IMR-90 (cell line): Measurements from ENCODE around the gene AMN. TPM values are rescaled to one million over a fixed set of nuclear protein-coding genes. Genes with fewer than 3 reads are reported as not detected.

Experiments used
- ATAC-seq: fragments of 200-7000 bp; cut with Tn5 transposase; 2 replicates; pipeline ENCODE4 v1.9.1; 2020; ENCODE audit warnings: low read depth, mild to moderate bottlenecking, moderate library complexity
- BruUV-seq: library from RNA; stranded (reverse); fragments of 400-500 nt; replicated peaks from 2 replicates; lab custom pipeline; 2021; lab: Mats Ljungman, UMichigan
- CTCF ChIA-PET: fragments of 300-600 bp; formaldehyde crosslinking; extraction: SDS; loops from one replicate; lab custom pipeline; 2021; ENCODE audit warnings: antibody characterized with exemption; lab: Yijun Ruan, JAX
- POLR2A ChIA-PET: fragments of 300-600 bp; sonication (Branson Sonifier 250); formaldehyde crosslinking; loops from one replicate; lab custom pipeline; 2022; ENCODE audit warnings: antibody characterized with exemption; ENCODE audit not compliant: unreplicated experiment; lab: Charles Lee
- DNase-seq: peaks from one replicate; pipeline ENCODE4 v3.0.0; 2013
- H2AFZ ChIP-seq: replicated peaks from 2 replicates; pipeline ENCODE3; 2013; ENCODE audit warnings: low read length, mild to moderate bottlenecking; ENCODE audit not compliant: poor library complexity
- H2AK5ac ChIP-seq: 2 replicates; pipeline ENCODE4 v1.6.1; 2013; ENCODE audit warnings: low read depth, low read length, inconsistent platforms
- H2AK9ac ChIP-seq: replicated peaks from 2 replicates; pipeline ENCODE3; 2013; ENCODE audit warnings: mild to moderate bottlenecking, low read depth, low read length, moderate library complexity; ENCODE audit not compliant: poor library complexity
- H2BK120ac ChIP-seq: 2 replicates; pipeline ENCODE4 v1.6.1; 2013; ENCODE audit warnings: low read depth, low read length, inconsistent platforms
- H2BK15ac ChIP-seq: 3 replicates; pipeline ENCODE4 v1.6.1; 2013; ENCODE audit warnings: low read depth, low read length, inconsistent platforms
- H2BK20ac ChIP-seq: 2 replicates; pipeline ENCODE4 v1.6.1; 2013; ENCODE audit warnings: low read depth, mild to moderate bottlenecking, inconsistent platforms, low read length, moderate library complexity
- H2BK5ac ChIP-seq: 2 replicates; pipeline ENCODE4 v1.6.1; 2013; ENCODE audit warnings: mild to moderate bottlenecking, low read depth, low read length, inconsistent platforms; ENCODE audit not compliant: poor library complexity, severe bottlenecking
- H3K14ac ChIP-seq: replicated peaks from 2 replicates; pipeline ENCODE4 v1.6.1; 2013; ENCODE audit warnings: low read depth, low read length, inconsistent platforms
- H3K18ac ChIP-seq: 2 replicates; pipeline ENCODE4 v1.6.1; 2013; ENCODE audit warnings: low read depth, low read length, control low read depth
- H3K23ac ChIP-seq: 2 replicates; pipeline ENCODE4 v1.6.1; 2013; ENCODE audit warnings: low read depth, low read length, inconsistent platforms
- H3K27ac ChIP-seq: 2 replicates; pipeline ENCODE4 v1.5.1; 2013; ENCODE audit warnings: mild to moderate bottlenecking, control low read depth, low read length; ENCODE audit not compliant: insufficient read depth
- H3K27me3 ChIP-seq: 2 replicates; pipeline ENCODE4 v1.6.1; 2013; ENCODE audit warnings: low read length; ENCODE audit not compliant: control insufficient read depth, insufficient read depth
- H3K36me3 ChIP-seq: 2 replicates; pipeline ENCODE4 v1.6.1; 2013; ENCODE audit warnings: low read length, mixed read lengths; ENCODE audit not compliant: control insufficient read depth, insufficient read depth
- H3K4ac ChIP-seq: 2 replicates; pipeline ENCODE4 v1.6.1; 2013; ENCODE audit warnings: low read depth, low read length, inconsistent platforms
- H3K4me1 ChIP-seq: 2 replicates; pipeline ENCODE4 v1.6.1; 2013; ENCODE audit warnings: low read length, mixed read lengths; ENCODE audit not compliant: control insufficient read depth, insufficient read depth
- H3K4me2 ChIP-seq: 2 replicates; pipeline ENCODE4 v1.6.1; 2013; ENCODE audit warnings: low read depth, mild to moderate bottlenecking, control low read depth, low read length, moderate library complexity
- H3K4me3 ChIP-seq: 2 replicates; pipeline ENCODE4 v1.5.1; 2013; ENCODE audit warnings: low read depth, mild to moderate bottlenecking, control low read depth, low read length, moderate library complexity; ENCODE audit not compliant: insufficient read depth
- H3K56ac ChIP-seq: 2 replicates; pipeline ENCODE4 v1.6.1; 2013; ENCODE audit warnings: low read length, inconsistent platforms; ENCODE audit not compliant: insufficient read depth; ENCODE audit errors: extremely low read depth
- H3K79me1 ChIP-seq, 2 experiments: 2 replicates each; pipeline ENCODE4 v1.6.1; 2013; ENCODE audit warnings: low read length in 2 of 2, inconsistent platforms in 1 of 2, low read depth in 1 of 2
- H3K9ac ChIP-seq: 2 replicates; pipeline ENCODE4 v1.6.1; 2013; ENCODE audit warnings: low read depth, low read length, control low read depth
- H3K9me1 ChIP-seq: 2 replicates; pipeline ENCODE4 v1.6.1; 2013; ENCODE audit warnings: low read length, inconsistent platforms; ENCODE audit not compliant: insufficient read depth
- H3K9me3 ChIP-seq: 2 replicates; pipeline ENCODE4 v1.6.1; 2013; ENCODE audit warnings: low read length; ENCODE audit not compliant: control insufficient read depth, insufficient read depth
- H4K20me1 ChIP-seq: 2 replicates; pipeline ENCODE4 v1.6.1; 2013; ENCODE audit warnings: low read length, inconsistent platforms; ENCODE audit not compliant: insufficient read depth
- H4K5ac ChIP-seq: 2 replicates; pipeline ENCODE4 v1.6.1; 2013; ENCODE audit warnings: mild to moderate bottlenecking, low read depth, low read length, control low read depth
- H4K8ac ChIP-seq, 2 experiments: 2 replicates each; pipeline ENCODE4 v1.6.1; 2013; ENCODE audit warnings: low read depth in 2 of 2, low read length in 2 of 2, control low read depth in 1 of 2, inconsistent platforms in 1 of 2
- H4K91ac ChIP-seq: 2 replicates; pipeline ENCODE4 v1.6.1; 2013; ENCODE audit warnings: low read depth, low read length, inconsistent platforms; ENCODE audit not compliant: insufficient read depth
- BHLHE40 ChIP-seq: fragments of 150-350 bp; IDR thresholded peaks from 2 replicates; pipeline ENCODE4 v1.6.1; 2016; ENCODE audit warnings: mild to moderate bottlenecking, low read depth, low read length
- CEBPB ChIP-seq: IDR thresholded peaks from 2 replicates; pipeline ENCODE4 v1.6.1; 2012; ENCODE audit warnings: low read depth, low read length, improper control_type of control experiment
- CHD1 ChIP-seq: IDR thresholded peaks from 2 replicates; pipeline ENCODE4 v1.6.1; 2012; ENCODE audit warnings: low read depth, low read length, improper control_type of control experiment
- ELK1 ChIP-seq: fragments of 150-350 bp; IDR thresholded peaks from 2 replicates; pipeline ENCODE4 v1.6.1; 2016; ENCODE audit warnings: low read depth, mild to moderate bottlenecking, low read length, moderate library complexity, borderline replicate concordance
- MAFK ChIP-seq: IDR thresholded peaks from 2 replicates; pipeline ENCODE4 v1.6.1; 2012; ENCODE audit warnings: low read depth, low read length, improper control_type of control experiment
- MAZ ChIP-seq: IDR thresholded peaks from 2 replicates; pipeline ENCODE4 v1.6.1; 2012; ENCODE audit warnings: low read depth, mild to moderate bottlenecking, low read length, improper control_type of control experiment, moderate library complexity, borderline replicate concordance
- MXI1 ChIP-seq: IDR thresholded peaks from 2 replicates; pipeline ENCODE4 v1.6.1; 2012; ENCODE audit warnings: low read depth, mild to moderate bottlenecking, low read length, moderate library complexity, borderline replicate concordance
- NFE2L2 ChIP-seq: fragments of 150-350 bp; IDR thresholded peaks from 2 replicates; pipeline ENCODE4 v1.6.1; 2016; ENCODE audit warnings: low read depth, mild to moderate bottlenecking, low read length
- POLR2A ChIP-seq: IDR thresholded peaks from 2 replicates; pipeline ENCODE4 v1.6.1; 2012; ENCODE audit warnings: mild to moderate bottlenecking, low read depth, low read length
- RAD21 ChIP-seq: IDR thresholded peaks from 2 replicates; pipeline ENCODE4 v1.6.1; 2012; ENCODE audit warnings: low read length, improper control_type of control experiment
- RCOR1 ChIP-seq: IDR thresholded peaks from 2 replicates; pipeline ENCODE4 v1.6.1; 2012; ENCODE audit warnings: mild to moderate bottlenecking, low read length, improper control_type of control experiment; ENCODE audit not compliant: insufficient replicate concordance
- SMC3 ChIP-seq: fragments of 150-350 bp; IDR thresholded peaks from 2 replicates; pipeline ENCODE4 v1.6.1; 2016; ENCODE audit warnings: low read depth, mild to moderate bottlenecking, antibody characterized with exemption, low read length, moderate library complexity
- WGBS, 2 experiments: methylation state at CpG; one replicate each; pipeline versions ENCODE4 v1.1.5 to v1.1.7; 2013; ENCODE audit warnings: missing lambda C conversion rate in 2 of 2; ENCODE audit not compliant: insufficient read length in 1 of 2; ENCODE audit errors: extremely low coverage in 2 of 2; 5-methylcytosine and 5-hydroxymethylcytosine counted together
- dilution Hi-C: fragments of 300-500 bp; cut with HindIII; formaldehyde crosslinking; loops from one replicate; pipeline ENCODE4 v1.14.3; 2018; ENCODE audit warnings: low sequenced_read_pairs; ENCODE audit not compliant: unreplicated experiment
- in situ Hi-C: fragments of 300-500 bp; cut with MboI; formaldehyde crosslinking; loops from 3 replicates; pipeline ENCODE4 v1.14.3; 2019; ENCODE audit warnings: low sequenced_read_pairs, inconsistent platforms, mixed read lengths
- intact Hi-C: fragments of 100-400 bp; cut with micrococcal nuclease; formaldehyde crosslinking; loops from 2 replicates; pipeline ENCODE4 v1.10.0; 2022
- polyA plus RNA-seq, 3 experiments: library from polyadenylated mRNA; depleted of rRNA; stranded (reverse); fragments of >200 nt; gene quantifications; 2 replicates each; pipeline ENCODE4 v1.2.3, GENCODE V29; 2012; ENCODE audit warnings: low replicate concordance in 1 of 3
- total RNA-seq: library from RNA; depleted of rRNA; stranded (reverse); fragments of >200 nt; gene quantifications from 2 replicates; pipeline ENCODE4 v1.2.3, GENCODE V29; 2012
- TF ChIP-seq, protein P1 (sequence below): fragments of 150-350 bp; IDR thresholded peaks from 2 replicates; pipeline ENCODE4 v1.6.1; 2017; ENCODE audit warnings: mild to moderate bottlenecking, antibody characterized with exemption, low read length, low read depth

Gene AMN
- total and polyA plus RNA-seq, 2 of the 4 experiments (the other 2 are of a cell fraction), result under 0.01 to 0.24 TPM

DNA sequence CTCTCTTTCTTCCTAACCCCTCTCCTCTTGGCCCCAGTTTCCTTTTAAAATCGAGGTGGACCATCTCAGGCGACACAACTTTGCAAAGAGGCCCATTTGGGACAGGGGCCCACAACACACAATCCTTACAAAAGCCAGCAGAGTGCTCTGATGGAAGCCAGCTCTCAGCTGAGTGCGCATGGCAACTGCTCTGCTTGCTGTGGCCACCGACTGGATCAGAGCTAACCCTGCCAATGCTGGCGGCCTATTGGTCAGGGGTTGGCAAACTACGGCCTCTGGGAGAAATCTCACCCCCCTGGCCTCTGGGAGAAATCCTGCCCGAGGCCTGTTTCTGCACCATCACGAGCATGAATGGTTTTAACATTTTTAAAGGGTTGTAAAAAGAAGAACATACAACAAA lies 55.0 kb downstream of the AMN start:
- CTCF ChIA-PET, result no interaction called here

More for the DNA sequence above, 55.0 kb downstream of the AMN start:
- H3K27me3 ChIP-seq, result no peaks in the 10 kb centered on the region
- no peak overlapping the region for H2BK20ac ChIP-seq
- peaks cover 13 to 23% of the 10 kb centered on the region in 2 experiments; a peak in 3 of 4 replicates for H3K79me1 ChIP-seq
- H3K9ac ChIP-seq, result no peak overlapping the region
- ATAC-seq (no peak), DNase-seq (no peak)
- dilution Hi-C loops, result no loop called here
- 95% methylated on average over 6 of the region's 8 CpGs; no CpG with 5 or more reads in 1 of the 2 experiments for WGBS, 2 experiments
- H3K23ac ChIP-seq, result no peak overlapping the region
- H3K9me1 ChIP-seq, result 0 out of 2 replicates have a peak, but pooled peaks cover 2% of the 10 kb centered on the region
- H2AK9ac ChIP-seq, result no peak overlapping the region
- POLR2A ChIA-PET, result no interaction called here
- H3K4ac ChIP-seq, result no peak overlapping the region
- H2BK15ac ChIP-seq, result no peak overlapping the region
- H3K36me3 ChIP-seq, result peaks cover 60% of the 10 kb centered on the region
- H3K18ac ChIP-seq, result no peak overlapping the region
- in situ Hi-C loops, result no loop called here
- H3K9me3 ChIP-seq, result no peaks in the 10 kb centered on the region
- intact Hi-C loops, result loop anchor here (5.0 kb wide), 1 partner anchor 80 kb away; the partner anchor contains the start of gene CDC42BPB
- no peak overlapping the region for H2AK5ac ChIP-seq
- peaks cover 10% of the 10 kb centered on the region for H4K20me1 ChIP-seq
- H3K4me2 ChIP-seq, result no peak overlapping the region
- H3K4me1 ChIP-seq, result no peaks in the 10 kb centered on the region
- H3K14ac ChIP-seq, result no peak overlapping the region
- no TSS peak for BruUV-seq
- H3K56ac ChIP-seq, result no peak overlapping the region
- no peak overlapping the region for H2BK120ac ChIP-seq
- H4K91ac ChIP-seq, result no peak overlapping the region
- no peak overlapping the region for H4K5ac ChIP-seq
- H2AFZ ChIP-seq, result no peak overlapping the region
- no peak overlapping the region for H2BK5ac ChIP-seq
- TF ChIP-seq POLR2A (no peak), CEBPB (no peak), NFE2L2 (no peak), ELK1 (no peak), CHD1 (no peak), MAZ (no peak), BHLHE40 (no peak), RAD21 (no peak), MXI1 (no peak), SMC3 (no peak), RCOR1 (no peak), MAFK (no peak)
- TF ChIP-seq, protein P1, sequence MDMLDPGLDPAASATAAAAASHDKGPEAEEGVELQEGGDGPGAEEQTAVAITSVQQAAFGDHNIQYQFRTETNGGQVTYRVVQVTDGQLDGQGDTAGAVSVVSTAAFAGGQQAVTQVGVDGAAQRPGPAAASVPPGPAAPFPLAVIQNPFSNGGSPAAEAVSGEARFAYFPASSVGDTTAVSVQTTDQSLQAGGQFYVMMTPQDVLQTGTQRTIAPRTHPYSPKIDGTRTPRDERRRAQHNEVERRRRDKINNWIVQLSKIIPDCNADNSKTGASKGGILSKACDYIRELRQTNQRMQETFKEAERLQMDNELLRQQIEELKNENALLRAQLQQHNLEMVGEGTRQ, result no peak
- H3K27ac ChIP-seq, result no peak overlapping the region
- no peak overlapping the region for H4K8ac ChIP-seq
- H3K4me3 ChIP-seq, result no peak overlapping the region
